ENCODE data around the gene ARRB1. TPM values are rescaled to one million over a fixed set of nuclear protein-coding genes. Genes with fewer than 3 reads are reported as not detected.

Gene ARRB1
- 10 to 100 TPM; 26.3 to 39.6 TPM for total RNA-seq
- total RNA-seq: 23.4 to 36.3 reads per million in 2 donors

DNA sequence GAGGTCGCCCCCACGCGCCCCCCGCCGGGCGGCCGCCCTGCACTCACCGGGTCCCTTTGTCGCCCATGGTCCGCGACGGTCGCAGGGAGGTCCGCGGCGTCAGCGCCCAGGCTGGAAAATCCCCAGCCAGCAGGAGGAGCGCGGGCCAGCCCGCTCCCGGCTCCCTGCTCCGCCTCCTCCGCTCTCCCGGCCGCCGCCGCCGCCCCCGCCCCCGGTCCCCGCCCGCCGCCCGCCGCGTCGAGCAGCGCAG is at the start of gene ARRB1:
Gene ARRB1, minus strand, starts transcription at position 121 of the 250 bp plus-strand sequence. Its CDS starts 54 bp downstream, at position 67.
- peaks cover 4% of the 10 kb centered on the region for H3K36me3 Mint-ChIP-seq (ENCODE audit: low read depth)
- H3K9me3 ChIP-seq (ENCODE audit: control insufficient read depth, low read length, poor library complexity, severe bottlenecking): no peaks in the 10 kb centered on the region
- ATAC-seq: no peak
- H3K27ac Mint-ChIP-seq: peak within 1 kb of the TSS; percentile 95
- peak within 1 kb of the TSS; percentile 94 for H3K4me3 Mint-ChIP-seq
- H3K4me1 Mint-ChIP-seq: peaks cover 51% of the 10 kb centered on the region
- no peaks in the 10 kb centered on the region for H3K27me3 Mint-ChIP-seq
- peak in 1 of 3 donors; percentile 60 for DNase-seq

DNA sequence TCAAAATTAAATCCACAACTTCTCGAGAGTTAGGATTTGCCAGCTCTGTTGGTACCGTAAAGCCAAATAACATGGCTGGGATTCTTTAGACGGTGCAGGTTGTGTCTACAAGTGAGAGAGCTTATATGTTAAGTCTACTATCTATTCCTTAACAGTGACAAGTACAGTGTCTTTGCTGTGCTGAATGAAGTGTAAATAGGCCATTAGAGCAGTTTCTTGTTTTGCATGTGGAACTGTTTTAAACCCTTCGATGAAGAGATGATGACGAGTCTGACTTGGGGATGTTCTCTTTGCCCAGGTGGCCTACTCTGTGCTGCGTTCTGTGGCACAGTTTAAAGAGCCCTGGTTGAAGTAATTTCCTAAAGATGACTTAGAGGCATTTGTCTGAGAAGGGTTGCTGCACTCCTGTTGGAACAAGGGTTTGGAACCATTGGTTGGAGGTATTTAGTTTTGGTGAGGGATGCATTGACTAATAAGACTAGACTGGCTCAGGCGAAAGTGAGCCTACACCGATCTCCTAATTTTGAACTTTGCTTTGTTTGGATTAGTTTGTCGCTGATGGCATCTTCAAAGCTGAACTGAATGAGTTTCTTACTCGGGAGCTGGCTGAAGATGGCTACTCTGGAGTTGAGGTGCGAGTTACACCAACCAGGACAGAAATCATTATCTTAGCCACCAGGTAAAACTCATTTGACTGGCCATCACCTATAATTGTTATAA is 48.8 kb upstream of the ARRB1 start:
- Mint-ChIP-seq H3K36me3 (ENCODE audit: low read depth) (peaks cover 14% of the 10 kb centered on the region), H3K4me1 (peaks cover 47% of the 10 kb centered on the region), H3K27me3 (no peaks in the 10 kb centered on the region), H3K4me3 (peak overlapping the region; percentile 99), H3K27ac (peak overlapping the region; percentile 98)
- DNase-seq (no peak), ATAC-seq (peak; percentile 41)
- no peaks in the 10 kb centered on the region for H3K9me3 ChIP-seq (ENCODE audit: control insufficient read depth, low read length, poor library complexity, severe bottlenecking)

DNA sequence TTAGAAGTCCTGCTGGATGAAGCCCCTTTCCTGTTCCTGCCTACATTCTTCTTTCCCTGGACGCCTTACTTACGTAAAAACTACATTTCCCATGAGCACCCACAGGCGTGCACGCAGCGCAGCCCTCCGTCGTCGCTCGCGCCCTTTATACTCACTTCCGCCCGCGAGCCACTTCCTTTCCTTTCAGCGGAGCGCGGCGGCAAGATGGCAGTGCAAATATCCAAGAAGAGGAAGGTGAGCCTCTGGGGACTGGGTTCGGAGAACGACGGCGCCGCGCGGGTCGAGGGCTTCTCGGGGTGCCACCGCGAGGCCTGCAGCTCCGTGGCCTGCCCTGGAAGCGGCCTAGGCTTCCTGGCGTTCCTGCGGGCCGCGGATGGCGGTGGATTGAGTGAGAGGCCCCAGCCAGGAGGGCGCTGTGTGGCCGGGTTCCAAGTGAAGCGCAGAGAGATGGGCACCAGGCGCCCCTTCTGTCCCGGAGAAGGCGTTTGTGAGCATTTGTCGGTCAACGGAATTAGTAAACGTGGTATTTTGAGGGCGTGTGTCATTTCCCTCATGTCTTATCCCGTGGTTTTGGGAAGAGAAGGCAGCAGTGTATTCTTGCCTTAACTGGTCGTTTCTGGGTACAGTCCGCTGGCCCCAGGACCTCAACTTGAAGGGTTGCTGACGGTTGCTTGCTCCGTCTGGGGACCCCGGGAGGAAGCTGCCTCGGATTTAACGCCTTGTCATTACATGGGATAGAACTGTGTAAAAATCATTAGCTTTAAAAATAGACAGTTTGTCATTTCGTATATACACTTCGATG is 48.1 kb upstream of the ARRB1 start, which contains the start of gene RPS3:
Gene RPS3, plus strand, starts transcription at position 175 of the 802 bp plus-strand sequence. Its CDS starts 30 bp downstream, at position 205.
- Mint-ChIP-seq H3K27ac (peak within 1 kb of the TSS; percentile 98), H3K4me3 (peak within 1 kb of the TSS; percentile 99), H3K27me3 (no peaks in the 10 kb centered on the region), H3K36me3 (ENCODE audit: low read depth) (peaks cover 12% of the 10 kb centered on the region), H3K4me1 (peaks cover 47% of the 10 kb centered on the region)
- ATAC-seq: peak; percentile 89
- peak; percentile 76 to 80 (median 77) for DNase-seq
- H3K9me3 ChIP-seq (ENCODE audit: control insufficient read depth, low read length, poor library complexity, severe bottlenecking): no peaks in the 10 kb centered on the region

DNA sequence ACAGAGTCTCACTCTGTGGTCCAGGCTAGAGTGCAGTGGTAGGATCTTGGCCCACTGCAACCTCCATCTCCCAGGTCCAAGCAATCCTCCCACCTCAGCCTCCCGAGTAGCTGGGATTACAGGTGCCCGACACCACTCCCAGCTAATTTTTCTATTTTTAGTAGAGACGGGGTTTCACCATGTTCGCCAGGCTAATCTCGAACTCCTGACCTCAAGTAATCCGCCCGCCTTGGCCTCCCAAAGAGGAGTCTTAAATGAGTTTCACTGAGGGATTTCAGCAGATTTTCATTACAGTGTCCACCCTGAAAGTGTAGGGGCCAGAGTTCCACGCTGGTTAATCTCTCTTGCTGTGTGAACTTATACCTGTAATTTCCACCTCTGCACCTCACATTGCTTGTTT is 47.4 kb upstream of the ARRB1 start:
- no peak for ATAC-seq
- H3K27ac Mint-ChIP-seq: peak overlapping the region; percentile 98
- H3K27me3 Mint-ChIP-seq: no peaks in the 10 kb centered on the region
- no peaks in the 10 kb centered on the region for H3K9me3 ChIP-seq (ENCODE audit: control insufficient read depth, low read length, poor library complexity, severe bottlenecking)
- H3K4me1 Mint-ChIP-seq: peaks cover 45% of the 10 kb centered on the region
- no peak for DNase-seq
- H3K36me3 Mint-ChIP-seq (ENCODE audit: low read depth): peaks cover 12% of the 10 kb centered on the region
- H3K4me3 Mint-ChIP-seq: peak overlapping the region; percentile 99

DNA sequence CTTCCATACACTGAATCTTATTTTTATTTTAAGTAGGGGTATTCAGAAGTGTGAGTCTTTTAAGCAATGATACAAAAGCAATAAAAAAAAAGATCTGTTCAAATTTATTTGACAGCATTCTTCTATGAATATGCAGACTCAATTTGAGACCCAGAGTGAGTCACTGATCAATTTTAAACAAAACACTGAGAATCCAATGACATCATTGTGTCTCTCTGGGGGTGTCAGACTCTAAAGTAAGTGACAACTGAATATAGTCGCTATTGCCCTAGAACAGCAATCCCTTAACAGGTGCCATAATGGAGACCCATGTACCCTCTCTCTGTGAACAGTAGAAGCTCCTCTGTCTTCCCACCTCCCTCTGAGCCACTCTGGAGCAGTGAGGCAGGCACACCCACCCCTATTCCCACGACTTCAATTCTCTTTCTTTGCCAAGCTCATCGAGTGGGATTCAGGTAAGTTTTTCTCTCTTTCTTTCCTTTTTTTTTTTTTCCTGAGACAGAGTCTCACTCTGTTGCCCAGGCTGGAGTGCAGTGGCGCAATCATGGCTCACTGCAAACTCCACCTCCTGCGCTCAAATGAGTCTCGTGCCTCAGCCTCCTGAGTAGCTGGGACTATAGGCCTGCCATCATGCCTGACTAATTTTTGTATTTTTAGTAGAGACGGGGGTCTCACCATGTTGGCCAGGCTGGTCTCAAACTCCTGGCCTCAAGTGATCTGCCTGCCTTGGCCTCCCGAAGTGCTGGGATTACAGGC is 42.8 kb upstream of the ARRB1 start:
- no peak overlapping the region for H3K27ac Mint-ChIP-seq
- H3K27me3 Mint-ChIP-seq: no peaks in the 10 kb centered on the region
- peaks cover 9% of the 10 kb centered on the region for H3K4me1 Mint-ChIP-seq
- peaks cover under 1% of the 10 kb centered on the region for H3K36me3 Mint-ChIP-seq (ENCODE audit: low read depth)
- no peaks in the 10 kb centered on the region for H3K9me3 ChIP-seq (ENCODE audit: control insufficient read depth, low read length, poor library complexity, severe bottlenecking)
- H3K4me3 Mint-ChIP-seq: no peak overlapping the region
- DNase-seq (no peak), ATAC-seq (no peak)

DNA sequence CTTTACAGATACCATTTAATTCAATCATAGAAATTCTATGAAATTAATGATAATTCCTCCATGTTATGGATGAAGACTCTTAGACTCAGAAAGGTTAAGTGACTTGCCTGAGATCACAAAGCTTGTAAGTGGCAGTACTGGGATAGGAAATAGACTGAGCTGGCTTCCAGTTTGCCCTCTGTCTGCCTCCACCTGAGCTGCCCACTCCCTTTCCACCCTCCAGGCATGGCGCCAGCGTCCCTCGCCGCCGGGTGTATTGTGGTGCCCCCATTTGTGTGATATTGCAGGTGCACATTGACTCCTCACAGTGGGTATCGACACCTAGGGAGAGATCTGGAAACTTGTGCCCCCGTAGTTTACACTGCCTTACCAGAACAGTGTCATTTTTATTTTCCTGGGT is 38.5 kb upstream of the ARRB1 start:
- ATAC-seq: no peak
- Mint-ChIP-seq H3K36me3 (ENCODE audit: low read depth) (no peaks in the 10 kb centered on the region), H3K4me3 (no peak overlapping the region), H3K27me3 (no peaks in the 10 kb centered on the region), H3K4me1 (no peaks in the 10 kb centered on the region), H3K27ac (no peak overlapping the region)
- H3K9me3 ChIP-seq (ENCODE audit: control insufficient read depth, low read length, poor library complexity, severe bottlenecking): no peaks in the 10 kb centered on the region
- no peak for DNase-seq

DNA sequence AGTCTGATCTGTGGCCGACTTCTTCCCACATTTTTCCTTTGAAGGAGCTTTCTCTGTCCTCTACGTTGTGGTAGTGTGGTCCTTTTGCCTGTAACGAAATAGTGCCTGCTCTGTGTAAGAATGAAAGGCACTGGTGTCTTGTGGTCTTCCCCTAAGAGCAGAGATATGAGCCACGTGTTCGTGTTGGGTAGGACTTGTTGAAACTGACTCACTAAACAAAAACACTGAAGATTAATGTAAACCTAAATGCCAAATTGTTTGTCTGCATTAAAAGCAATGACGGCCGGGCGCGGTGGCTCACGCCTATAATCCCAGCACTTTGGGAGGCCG is 37.8 kb upstream of the ARRB1 start:
- no peaks in the 10 kb centered on the region for H3K27me3 Mint-ChIP-seq
- H3K4me3 Mint-ChIP-seq: no peak overlapping the region
- no peak for ATAC-seq
- H3K9me3 ChIP-seq (ENCODE audit: control insufficient read depth, low read length, poor library complexity, severe bottlenecking): no peaks in the 10 kb centered on the region
- no peak for DNase-seq
- H3K36me3 Mint-ChIP-seq (ENCODE audit: low read depth): no peaks in the 10 kb centered on the region
- no peak overlapping the region for H3K27ac Mint-ChIP-seq
- peaks cover 4% of the 10 kb centered on the region for H3K4me1 Mint-ChIP-seq

DNA sequence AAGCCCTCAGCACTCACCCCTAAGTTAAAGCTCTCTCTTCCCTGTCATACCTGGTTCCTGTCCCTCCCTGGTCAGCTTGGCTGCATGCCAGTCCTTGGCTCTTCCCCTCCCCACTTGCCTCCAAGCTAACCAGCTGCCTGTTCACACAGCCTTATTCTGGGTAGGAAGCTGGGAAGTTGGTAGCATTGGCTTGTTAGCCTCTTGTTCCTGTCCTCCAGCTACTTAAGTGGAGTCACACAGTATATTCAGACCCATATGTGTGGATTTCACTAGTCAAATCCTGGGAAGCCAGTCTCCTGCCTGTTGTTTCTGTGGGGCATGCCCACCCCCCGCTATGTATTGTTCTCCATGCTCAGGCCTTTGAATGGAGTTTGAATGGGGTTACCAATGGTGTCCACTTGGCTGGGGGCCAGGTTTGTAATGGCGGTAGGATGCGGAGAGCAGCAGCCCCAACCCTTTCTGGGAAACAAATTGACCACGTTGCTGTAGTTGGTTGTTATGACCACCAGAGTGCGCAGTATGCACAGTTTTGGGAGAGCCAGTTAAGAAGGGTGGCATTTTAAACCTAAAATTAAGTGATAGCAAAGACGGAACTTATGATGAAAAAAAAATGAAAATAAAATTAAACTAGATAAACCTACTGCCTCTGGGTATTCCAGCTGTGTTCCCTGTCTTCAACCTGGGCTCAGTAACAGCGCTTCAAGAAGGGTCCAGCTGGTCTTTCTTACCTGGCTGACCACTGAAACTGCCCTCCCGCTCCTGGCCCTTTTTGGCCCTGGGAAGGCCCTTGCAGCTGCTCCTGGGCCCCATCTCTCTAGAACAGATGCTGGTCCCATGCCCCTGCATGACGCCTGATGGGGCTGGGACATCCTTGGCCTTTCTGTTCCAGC is 37.2 kb upstream of the ARRB1 start:
- peak; percentile 90 for ATAC-seq
- Mint-ChIP-seq H3K4me3 (no peak overlapping the region), H3K36me3 (ENCODE audit: low read depth) (no peaks in the 10 kb centered on the region), H3K4me1 (peaks cover 8% of the 10 kb centered on the region), H3K27ac (no peak overlapping the region), H3K27me3 (no peaks in the 10 kb centered on the region)
- no peaks in the 10 kb centered on the region for H3K9me3 ChIP-seq (ENCODE audit: control insufficient read depth, low read length, poor library complexity, severe bottlenecking)
- peak; percentile 19 to 56 (median 44) for DNase-seq

DNA sequence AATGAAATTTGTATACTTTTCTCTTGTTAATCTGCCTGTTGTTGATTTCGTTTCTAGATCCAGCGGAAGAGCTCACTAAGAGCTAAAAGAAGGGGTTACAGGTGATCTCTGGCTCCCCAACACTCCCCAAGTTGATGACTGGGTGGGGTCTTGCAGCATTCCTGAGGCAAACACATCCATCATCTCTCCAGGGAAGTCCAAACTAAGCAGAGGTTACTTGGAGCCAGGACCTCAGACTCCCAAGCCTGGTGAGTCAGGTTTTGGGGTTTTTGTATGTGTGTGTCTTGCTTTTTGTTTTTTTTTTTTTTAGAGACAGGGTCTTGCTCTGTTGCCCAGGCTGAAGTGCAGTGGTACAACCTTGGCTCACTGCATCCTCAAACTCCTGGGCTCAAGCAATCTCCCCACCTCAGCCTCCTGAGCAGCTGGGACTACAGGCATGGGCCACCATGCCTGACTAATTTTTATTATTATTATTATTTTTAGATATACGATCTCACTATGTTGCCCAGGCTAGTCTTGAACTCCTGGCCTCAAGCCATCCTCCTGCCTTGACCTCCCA is 36.4 kb upstream of the ARRB1 start:
- no peak for ATAC-seq
- no peak for DNase-seq
- H3K4me1 Mint-ChIP-seq: peaks cover 14% of the 10 kb centered on the region
- H3K9me3 ChIP-seq (ENCODE audit: control insufficient read depth, low read length, poor library complexity, severe bottlenecking): no peaks in the 10 kb centered on the region
- H3K36me3 Mint-ChIP-seq (ENCODE audit: low read depth): no peaks in the 10 kb centered on the region
- H3K4me3 Mint-ChIP-seq: no peak overlapping the region
- no peaks in the 10 kb centered on the region for H3K27me3 Mint-ChIP-seq
- no peak overlapping the region for H3K27ac Mint-ChIP-seq

DNA sequence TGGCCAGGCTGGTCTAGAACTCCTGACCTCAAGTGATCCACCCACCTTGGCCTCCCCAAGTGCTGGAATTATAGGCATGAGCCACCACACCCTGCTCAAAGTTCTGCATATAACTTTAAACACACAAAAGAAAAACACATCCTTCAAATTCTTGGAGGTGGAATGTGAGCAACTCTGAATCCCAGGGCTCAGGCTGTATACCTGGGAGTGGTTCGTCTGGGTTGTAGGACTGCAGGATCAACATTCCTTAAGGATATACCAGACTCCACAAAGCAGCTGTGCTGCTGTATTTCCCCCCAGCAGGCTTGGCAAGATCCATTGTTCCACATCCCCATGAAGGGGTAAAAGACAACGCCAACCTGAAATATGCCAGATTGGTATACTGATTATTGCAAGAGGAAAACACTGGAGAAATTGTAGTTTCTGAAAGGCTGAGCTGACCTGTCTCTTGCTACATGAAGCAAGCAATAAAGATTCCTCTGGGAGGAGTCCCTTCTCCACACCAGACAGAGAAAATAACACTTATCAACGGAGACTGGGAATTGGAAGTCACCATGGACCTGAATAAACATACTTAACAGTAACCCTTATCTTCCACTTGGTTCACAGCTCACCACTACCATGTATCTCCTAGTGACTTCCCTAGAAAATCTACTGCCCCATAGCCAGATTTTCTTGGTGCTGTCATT is 35.6 kb upstream of the ARRB1 start:
- peaks cover 14% of the 10 kb centered on the region for H3K4me1 Mint-ChIP-seq
- no peak for DNase-seq
- no peak for ATAC-seq
- H3K9me3 ChIP-seq (ENCODE audit: control insufficient read depth, low read length, poor library complexity, severe bottlenecking): no peaks in the 10 kb centered on the region
- H3K36me3 Mint-ChIP-seq (ENCODE audit: low read depth): no peaks in the 10 kb centered on the region
- no peaks in the 10 kb centered on the region for H3K27me3 Mint-ChIP-seq
- no peak overlapping the region for H3K27ac Mint-ChIP-seq
- H3K4me3 Mint-ChIP-seq: no peak overlapping the region

DNA sequence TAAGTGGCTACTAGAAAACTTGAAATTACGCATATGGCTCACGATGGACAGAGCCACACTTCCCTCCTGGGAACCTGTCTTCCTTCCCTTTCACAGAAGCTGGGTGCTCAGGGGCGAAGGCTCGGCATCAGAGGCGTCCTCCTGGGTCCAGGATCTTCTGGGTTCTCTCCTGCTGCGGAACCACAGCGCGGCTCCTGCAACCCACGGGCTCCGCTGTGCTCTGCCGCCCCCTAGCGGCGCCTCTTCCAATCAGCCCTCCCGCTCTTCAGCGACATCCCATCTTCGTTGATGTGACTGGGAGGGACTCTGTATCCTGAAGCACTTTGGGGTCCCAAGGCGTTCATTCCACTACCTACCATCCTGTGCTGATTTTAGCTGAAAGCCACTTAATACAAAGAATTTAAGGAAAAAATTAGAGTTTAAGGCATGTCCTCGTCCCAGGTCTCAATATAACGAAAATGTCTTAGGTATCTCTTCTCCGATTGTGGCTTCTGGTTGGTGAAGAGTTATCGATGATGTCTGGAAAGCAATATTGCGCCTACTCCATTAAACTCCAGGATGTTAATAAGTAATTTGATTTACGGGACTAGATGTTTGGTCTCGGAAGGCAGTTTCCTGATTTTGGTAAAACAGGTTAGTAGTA is 33.1 kb upstream of the ARRB1 start:
- peak overlapping the region; percentile 65 for H3K4me3 Mint-ChIP-seq
- ATAC-seq (peak; percentile 86), DNase-seq (peak; percentile 62 to 78 (median 72))
- no peaks in the 10 kb centered on the region for H3K36me3 Mint-ChIP-seq (ENCODE audit: low read depth)
- no peaks in the 10 kb centered on the region for H3K27me3 Mint-ChIP-seq
- peaks cover 14% of the 10 kb centered on the region for H3K4me1 Mint-ChIP-seq
- H3K27ac Mint-ChIP-seq: peak overlapping the region; percentile 29
- no peaks in the 10 kb centered on the region for H3K9me3 ChIP-seq (ENCODE audit: control insufficient read depth, low read length, poor library complexity, severe bottlenecking)

Measured in T-helper 17 cell (primary cell).